ENCODE measurements around the gene LCN10. TPM values are rescaled to one million over a fixed set of nuclear protein-coding genes. Genes with fewer than 3 reads are reported as not detected.

The LCN10 gene
- total and polyA plus RNA-seq, 9 of the 15 experiments (the other 6 are each of a cell fraction or from before 2014, with no cell fraction given) = 0.10 to 0.21 (median 0.14) TPM; not detected in 6

GRCh38 chr9:136733611-136734010, 9.1 kb downstream of the LCN10 start (continued):
- TF ChIP-seq OTX1 (CRISPR knock-in tag; IDR thresholded peaks at IDR 0.05) = no peak

GRCh38 chr9:136732444-136733178, 10.1 kb downstream of the LCN10 start:
- CTCF ChIA-PET (ENCODE audit: low intra/inter-chr PET ratio) = no interaction called here
- no peak for DNase-seq (ENCODE audit: extremely low read depth in 1 of 4, low spot score in 3 of 4)
- no peak for TF ChIP-seq ZNF57 (CRISPR knock-in tag; IDR thresholded peaks at IDR 0.05)
- no peak for TF ChIP-seq ZNF644 (tag; IDR thresholded peaks at IDR 0.05; ENCODE audit: low read depth)
- TF ChIP-seq PKNOX1 (IDR thresholded peaks at IDR 0.05) = no peak
- TF ChIP-seq ZNF384 (IDR thresholded peaks at IDR 0.05; ENCODE audit: low read depth, low read length) = peak; percentile 38; the same call in 1 of the 2 replicates
- no peak for TF ChIP-seq RFX7 (CRISPR knock-in tag; IDR thresholded peaks at IDR 0.05)
- no peak for TF ChIP-seq HNRNPH1 (optimal IDR thresholded peaks at IDR 0.05; ENCODE audit: low read depth, low read length)
- TF ChIP-seq ARID1B (IDR thresholded peaks at IDR 0.05) = no peak
- 0 out of 2 replicates have a peak, but pooled peaks have one; percentile 15 for TF ChIP-seq ZBTB7A (IDR thresholded peaks at IDR 0.05; ENCODE audit: borderline replicate concordance, control insufficient read depth, low read depth, low read length)
- TF ChIP-seq KAT8 (IDR thresholded peaks at IDR 0.05; ENCODE audit: low read depth) = no peak
- TF ChIP-seq ZNF766 (CRISPR knock-in tag; conservative IDR thresholded peaks at IDR 0.05) = no peak
- TF ChIP-seq ZNF217 (CRISPR knock-in tag; IDR thresholded peaks at IDR 0.05) = no peak
- no peak for TF ChIP-seq E2F3 (CRISPR knock-in tag; IDR thresholded peaks at IDR 0.05)
- no peak for TF ChIP-seq POLR2AphosphoS2 (IDR thresholded peaks at IDR 0.05; ENCODE audit: low read length)
- TF ChIP-seq MTA3 (IDR thresholded peaks at IDR 0.05; ENCODE audit: borderline replicate concordance) = no peak
- no peak for TF ChIP-seq HNRNPK (IDR thresholded peaks at IDR 0.05; ENCODE audit: low read depth, low read length, poor library complexity, severe bottlenecking)
- TF ChIP-seq SNIP1 (IDR thresholded peaks at IDR 0.05; ENCODE audit: low read depth) = no peak
- no peak for TF ChIP-seq SIX5 (IDR thresholded peaks at IDR 0.05; ENCODE audit: borderline replicate concordance in 1 of 2, insufficient read depth in 1 of 2, low read depth in 1 of 2, low read length in 2 of 2)
- TF ChIP-seq KLF6 (CRISPR knock-in tag; IDR thresholded peaks at IDR 0.05; ENCODE audit: borderline replicate concordance) = no peak
- no peak for TF ChIP-seq ZNF12 (CRISPR knock-in tag; IDR thresholded peaks at IDR 0.05)
- TF ChIP-seq CBX5 (IDR thresholded peaks at IDR 0.05; ENCODE audit: borderline replicate concordance, low read depth) = no peak

More at GRCh38 chr9:136732444-136733178, 10.1 kb downstream of the LCN10 start:
- Histone ChIP-seq H3K4me1 (replicated peaks in 1 of 2; ENCODE audit: control insufficient read depth in 2 of 2, insufficient read depth in 2 of 2, low read length in 2 of 2) (peaks cover 14 to 65% of the 10 kb centered on the region in 2 experiments; a peak in 4 of 5 replicates), H3K9me1 (ENCODE audit: control insufficient read depth, insufficient read depth, low read length) (peaks cover 8% of the 10 kb centered on the region), H3K4me3 (no peak overlapping the region), H3K36me3 (ENCODE audit: control insufficient read depth, insufficient read depth, low read length) (peaks cover 15% of the 10 kb centered on the region; the same call in 2 of the 3 replicates), H3K27ac (ENCODE audit: extremely low read depth, low read depth, low read length) (no peak overlapping the region), H3K4me2 (ENCODE audit: insufficient read depth, low read length) (no peak overlapping the region), H3K9me3 (replicated peaks; ENCODE audit: control insufficient read depth, insufficient read depth, low read depth, low read length) (no peaks in the 10 kb centered on the region), H2AFZ (ENCODE audit: low read depth, low read length) (no peak overlapping the region), H3K27me3 (ENCODE audit: control insufficient read depth in 2 of 2, insufficient read depth in 2 of 2, low read length in 2 of 2) (no peaks in the 10 kb centered on the region), H3K79me2 (ENCODE audit: control insufficient read depth, insufficient read depth, low read length) (peaks cover 37% of the 10 kb centered on the region), H3K9ac (ENCODE audit: insufficient read depth in 1 of 2, low read depth in 2 of 2, low read length in 2 of 2) (peak overlapping the region in 1 of 2 experiments; percentile 24; a peak in 2 of 4 replicates), H4K20me1 (replicated peaks; ENCODE audit: control insufficient read depth, insufficient read depth, low read length) (peaks cover 2% of the 10 kb centered on the region)
- no TSS peak for BruUV-seq (replicated peaks)
- POLR2A ChIA-PET = no interaction called here
- no peak for ATAC-seq
- in situ Hi-C loops (cut with MboI) = no loop called here
- intact Hi-C loops (cut with micrococcal nuclease) = no loop called here
- peak; percentile 66 for FAIRE-seq
- WGBS (ENCODE audit: insufficient coverage, low coverage, missing lambda C conversion rate) = 32% methylated on average over 13 of the region's 16 CpGs
